Lower leg skin (tissue), 3 donors: ENCODE data around the gene KIF17.

Experiments
- POLR2A ChIP-seq, 2 donors: fragments of 450-650 bp; IDR thresholded peaks; one replicate each; pipeline ENCODE4 v1.6.1; 2016 to 2017; ENCODE audit warnings: antibody characterized with exemption in 2 of 2, mild to moderate bottlenecking in 1 of 2, moderate library complexity in 1 of 2
- TF ChIP-seq, protein P1 (sequence below), 3 donors: fragments of 450-650 bp; IDR thresholded peaks; one replicate each; pipeline ENCODE4 v1.5.1; 2016; ENCODE audit warnings: antibody characterized with exemption in 3 of 3, mild to moderate bottlenecking in 3 of 3, moderate library complexity in 2 of 3

DNA sequence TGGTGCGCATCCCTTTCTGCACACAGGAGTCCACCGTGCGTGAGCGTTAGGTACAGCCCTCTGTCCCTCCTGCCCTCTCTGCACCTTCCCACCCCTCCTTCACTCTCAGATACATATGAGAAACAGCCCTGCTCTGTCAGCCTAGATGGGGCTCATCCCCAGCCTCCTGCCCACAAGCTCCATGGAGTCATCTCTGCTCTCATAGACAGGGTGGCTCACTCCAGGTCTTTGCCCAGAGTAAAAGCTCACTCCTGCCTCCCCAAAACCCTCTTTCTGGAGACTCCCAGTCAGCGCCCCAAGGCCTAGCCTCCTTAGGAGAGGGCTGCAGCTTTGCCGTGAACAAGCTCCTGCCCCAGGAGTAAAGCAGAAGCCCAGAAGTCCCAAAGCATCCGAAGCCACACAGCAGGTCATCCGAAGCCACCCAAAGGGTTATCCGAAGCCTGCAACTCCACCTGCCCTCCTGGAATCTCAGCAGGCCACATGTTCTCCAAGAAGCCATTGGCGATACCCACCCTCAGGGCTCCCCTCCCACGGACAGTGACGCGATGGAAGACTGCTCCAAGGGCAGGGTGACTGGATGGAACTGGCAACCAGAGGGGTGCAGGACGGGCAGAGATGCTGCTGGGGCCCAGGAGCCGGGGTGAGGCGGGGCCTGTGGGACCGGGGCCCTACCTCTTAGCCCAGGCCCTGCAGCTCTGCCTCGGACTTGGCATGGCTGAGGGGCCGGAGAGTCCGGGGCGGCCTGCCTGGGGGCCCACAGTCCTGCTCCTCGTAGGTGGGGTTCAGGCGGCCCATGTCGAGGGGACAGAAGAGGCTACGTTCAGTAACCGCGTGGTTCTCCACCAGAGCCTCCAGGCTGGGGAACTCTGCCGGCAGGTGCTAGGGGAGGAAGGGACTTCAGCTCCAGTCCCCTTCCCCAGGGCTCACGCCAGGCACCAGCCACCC lies 3.6 kb upstream of the KIF17 start:
- TF ChIP-seq, protein P1, sequence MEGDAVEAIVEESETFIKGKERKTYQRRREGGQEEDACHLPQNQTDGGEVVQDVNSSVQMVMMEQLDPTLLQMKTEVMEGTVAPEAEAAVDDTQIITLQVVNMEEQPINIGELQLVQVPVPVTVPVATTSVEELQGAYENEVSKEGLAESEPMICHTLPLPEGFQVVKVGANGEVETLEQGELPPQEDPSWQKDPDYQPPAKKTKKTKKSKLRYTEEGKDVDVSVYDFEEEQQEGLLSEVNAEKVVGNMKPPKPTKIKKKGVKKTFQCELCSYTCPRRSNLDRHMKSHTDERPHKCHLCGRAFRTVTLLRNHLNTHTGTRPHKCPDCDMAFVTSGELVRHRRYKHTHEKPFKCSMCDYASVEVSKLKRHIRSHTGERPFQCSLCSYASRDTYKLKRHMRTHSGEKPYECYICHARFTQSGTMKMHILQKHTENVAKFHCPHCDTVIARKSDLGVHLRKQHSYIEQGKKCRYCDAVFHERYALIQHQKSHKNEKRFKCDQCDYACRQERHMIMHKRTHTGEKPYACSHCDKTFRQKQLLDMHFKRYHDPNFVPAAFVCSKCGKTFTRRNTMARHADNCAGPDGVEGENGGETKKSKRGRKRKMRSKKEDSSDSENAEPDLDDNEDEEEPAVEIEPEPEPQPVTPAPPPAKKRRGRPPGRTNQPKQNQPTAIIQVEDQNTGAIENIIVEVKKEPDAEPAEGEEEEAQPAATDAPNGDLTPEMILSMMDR (IDR thresholded peaks at IDR 0.05), result no peak
- no peak for TF ChIP-seq POLR2A (IDR thresholded peaks at IDR 0.05)
